GM23338 (cell line): ENCODE results near the gene PDCD2L.

Source experiments
- CREB1 ChIP-seq: fragments of 250-450 bp; sonication (Bioruptor Pico); IDR thresholded peaks from 2 replicates; pipeline ENCODE4 v1.5.0; 2020; ENCODE audit warnings: low read depth, mild to moderate bottlenecking, moderate library complexity
- CTCF ChIP-seq, 2 experiments: fragments of 200-600 bp in 1 of 2; sonication (generic) in 1 of 2; conservative IDR thresholded peaks; 2 replicates each; pipeline versions ENCODE4 v1.5.1 to v1.6.1; 2016 to 2017; ENCODE audit warnings: antibody characterized with exemption in 2 of 2, low read depth in 2 of 2, mild to moderate bottlenecking in 2 of 2, moderate library complexity in 1 of 2
- EZH2phosphoT487 ChIP-seq: fragments of 200-600 bp; sonication (generic); IDR thresholded peaks from one replicate; pipeline ENCODE4 v1.8.1; 2018; ENCODE audit warnings: antibody characterized with exemption; ENCODE audit not compliant: unreplicated experiment
- JUNB ChIP-seq: IDR thresholded peaks from one replicate; pipeline ENCODE4 v1.6.1; 2016; ENCODE audit warnings: antibody characterized with exemption; ENCODE audit not compliant: unreplicated experiment
- NANOG ChIP-seq: IDR thresholded peaks from 2 replicates; pipeline ENCODE4 v1.6.1; 2016; ENCODE audit warnings: antibody characterized with exemption, borderline replicate concordance
- POLR2AphosphoS5 ChIP-seq: IDR thresholded peaks from 2 replicates; pipeline ENCODE4 v1.6.1; 2016; ENCODE audit warnings: antibody characterized with exemption, low read depth
- TF ChIP-seq, protein P1 (sequence below): IDR thresholded peaks from one replicate; pipeline ENCODE4 v1.6.1; 2018; ENCODE audit warnings: antibody characterized with exemption; ENCODE audit not compliant: unreplicated experiment

- TF ChIP-seq CTCF (conservative IDR thresholded peaks at IDR 0.05; ENCODE audit: low read depth in 2 of 2) (no peak), EZH2phosphoT487 (no peak), CREB1 (no peak), JUNB (no peak), NANOG (no peak), POLR2AphosphoS5 (no peak)
- TF ChIP-seq, protein P1, sequence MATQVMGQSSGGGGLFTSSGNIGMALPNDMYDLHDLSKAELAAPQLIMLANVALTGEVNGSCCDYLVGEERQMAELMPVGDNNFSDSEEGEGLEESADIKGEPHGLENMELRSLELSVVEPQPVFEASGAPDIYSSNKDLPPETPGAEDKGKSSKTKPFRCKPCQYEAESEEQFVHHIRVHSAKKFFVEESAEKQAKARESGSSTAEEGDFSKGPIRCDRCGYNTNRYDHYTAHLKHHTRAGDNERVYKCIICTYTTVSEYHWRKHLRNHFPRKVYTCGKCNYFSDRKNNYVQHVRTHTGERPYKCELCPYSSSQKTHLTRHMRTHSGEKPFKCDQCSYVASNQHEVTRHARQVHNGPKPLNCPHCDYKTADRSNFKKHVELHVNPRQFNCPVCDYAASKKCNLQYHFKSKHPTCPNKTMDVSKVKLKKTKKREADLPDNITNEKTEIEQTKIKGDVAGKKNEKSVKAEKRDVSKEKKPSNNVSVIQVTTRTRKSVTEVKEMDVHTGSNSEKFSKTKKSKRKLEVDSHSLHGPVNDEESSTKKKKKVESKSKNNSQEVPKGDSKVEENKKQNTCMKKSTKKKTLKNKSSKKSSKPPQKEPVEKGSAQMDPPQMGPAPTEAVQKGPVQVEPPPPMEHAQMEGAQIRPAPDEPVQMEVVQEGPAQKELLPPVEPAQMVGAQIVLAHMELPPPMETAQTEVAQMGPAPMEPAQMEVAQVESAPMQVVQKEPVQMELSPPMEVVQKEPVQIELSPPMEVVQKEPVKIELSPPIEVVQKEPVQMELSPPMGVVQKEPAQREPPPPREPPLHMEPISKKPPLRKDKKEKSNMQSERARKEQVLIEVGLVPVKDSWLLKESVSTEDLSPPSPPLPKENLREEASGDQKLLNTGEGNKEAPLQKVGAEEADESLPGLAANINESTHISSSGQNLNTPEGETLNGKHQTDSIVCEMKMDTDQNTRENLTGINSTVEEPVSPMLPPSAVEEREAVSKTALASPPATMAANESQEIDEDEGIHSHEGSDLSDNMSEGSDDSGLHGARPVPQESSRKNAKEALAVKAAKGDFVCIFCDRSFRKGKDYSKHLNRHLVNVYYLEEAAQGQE: no peak
These were observed 12.4 kb upstream of the PDCD2L start for GRCh38 chr19:34391813-34392212.
